ENCODE measurements around the gene ATP6V0A1.
"Not testable (repeated sequence)": the region's sequence is repeated elsewhere in the genome, so short reads cannot be mapped to it uniquely, and the experiment has no call there.

ATP6V0A1 gene

GRCh38 chr17:42475835-42476234, 17.2 kb downstream of the ATP6V0A1 start:
- no peak for DNase-seq (ENCODE audit: low read depth in 2 of 3, low spot score in 1 of 3)

DNA sequence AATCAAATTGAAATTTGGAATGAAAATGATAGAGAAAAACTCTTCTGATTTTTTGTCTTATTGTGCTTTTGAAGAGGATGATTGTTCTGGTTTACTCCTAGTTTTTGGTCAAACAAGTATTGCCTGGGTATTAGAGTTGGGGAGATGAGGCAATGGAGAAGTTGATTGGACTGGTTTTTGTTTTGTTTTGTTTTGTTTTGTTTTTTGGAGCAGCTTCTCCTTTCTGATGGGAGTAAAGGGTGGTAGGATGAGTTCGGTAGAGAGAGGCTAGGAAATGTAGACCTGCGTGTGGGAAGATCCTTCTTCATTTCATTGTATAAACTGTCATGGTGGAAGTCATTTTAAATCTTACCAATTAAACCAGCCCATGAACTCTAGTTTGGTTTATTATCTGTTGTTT, 17.7 kb downstream of the ATP6V0A1 start:
- DNase-seq (ENCODE audit: low read depth in 2 of 3, low spot score in 1 of 3) = no peak

DNA sequence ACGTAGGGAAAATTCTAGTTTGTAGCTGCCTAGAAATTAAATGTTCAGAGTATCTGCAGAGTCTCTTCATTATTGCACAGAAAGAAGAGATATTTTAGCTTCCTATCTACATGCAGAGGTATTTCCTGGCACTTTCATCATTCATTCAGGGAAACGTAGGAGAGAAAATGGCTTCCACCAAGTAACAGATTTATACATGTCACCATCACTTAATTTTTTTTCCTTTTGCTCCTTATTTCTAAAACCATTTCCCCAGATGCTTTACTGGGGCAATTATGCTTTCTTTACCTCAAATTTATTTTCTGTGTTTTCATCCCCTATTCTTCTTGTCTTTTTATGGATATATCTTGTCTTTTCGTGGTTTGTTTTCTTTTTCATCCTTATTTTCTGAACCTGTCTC, 18.5 kb downstream of the ATP6V0A1 start:
- no peak for DNase-seq (ENCODE audit: low read depth in 2 of 3, low spot score in 1 of 3)

DNA sequence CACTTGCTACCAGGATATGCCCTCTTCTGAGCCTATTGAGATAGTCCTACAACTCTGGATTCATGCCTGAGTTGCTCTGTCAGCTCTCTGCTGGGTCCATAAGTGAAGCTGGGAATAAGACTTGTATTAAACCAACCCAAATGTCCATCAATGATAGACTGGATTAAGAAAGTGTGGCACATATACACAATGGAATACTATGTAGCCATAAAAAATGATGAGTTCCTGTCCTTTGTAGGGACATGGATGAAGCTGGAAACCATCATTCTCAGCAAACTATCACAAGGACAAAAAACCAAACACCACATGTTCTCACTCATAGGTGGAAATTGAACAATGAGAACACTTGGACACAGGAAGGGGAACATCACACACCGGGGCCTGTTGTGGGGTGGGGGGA, 19.1 kb downstream of the ATP6V0A1 start:
- not testable (repeated sequence) for DNase-seq (ENCODE audit: low read depth in 2 of 3, low spot score in 1 of 3)

DNA sequence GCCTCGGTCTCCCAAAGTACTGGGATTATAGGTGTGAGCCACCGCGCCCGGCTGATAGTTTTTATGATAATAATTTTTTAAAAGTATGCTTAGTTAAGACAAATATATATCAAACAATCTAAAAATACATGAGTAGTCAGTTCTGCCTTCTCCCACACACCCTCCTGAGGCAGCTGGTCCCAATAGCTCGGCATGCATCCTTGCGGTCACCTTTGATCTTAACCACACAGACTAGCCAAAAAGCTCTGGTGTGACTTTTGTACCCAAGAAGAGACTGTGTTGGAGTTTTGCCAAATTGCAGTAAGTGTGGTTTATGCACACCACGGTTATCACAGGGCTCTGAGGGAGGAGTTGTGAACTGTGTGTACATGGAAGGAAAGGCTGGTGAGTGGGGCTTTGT, 25.6 kb downstream of the ATP6V0A1 start:
- peak; percentile 63 to 75 (median 69) for DNase-seq (ENCODE audit: low read depth in 2 of 3, low spot score in 1 of 3)

- no peak for DNase-seq (ENCODE audit: low read depth in 2 of 3, low spot score in 1 of 3)
Measured at GRCh38 chr17:42485680-42486079, 27.0 kb downstream of the ATP6V0A1 start.

DNA sequence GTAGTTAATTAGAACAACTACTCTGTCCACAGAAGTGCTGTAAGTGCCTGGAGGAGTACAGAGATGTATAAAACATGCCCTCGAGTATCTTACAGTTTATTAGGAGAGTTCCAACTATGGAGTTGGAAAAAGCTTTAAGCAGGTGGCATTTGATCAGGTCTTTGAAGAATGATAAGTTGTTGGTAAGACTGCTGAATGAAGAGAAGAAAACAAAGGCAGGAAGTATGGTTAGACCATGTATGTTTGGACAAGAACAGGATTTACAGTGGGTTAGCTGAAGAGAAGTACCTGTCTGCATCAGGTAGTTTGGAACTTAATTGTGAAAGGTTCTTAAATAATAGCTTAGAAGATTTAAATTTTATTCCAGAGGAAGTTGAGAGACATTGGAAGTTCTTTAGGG, 29.4 kb downstream of the ATP6V0A1 start:
- no peak for DNase-seq (ENCODE audit: low read depth in 2 of 3, low spot score in 1 of 3)

DNA sequence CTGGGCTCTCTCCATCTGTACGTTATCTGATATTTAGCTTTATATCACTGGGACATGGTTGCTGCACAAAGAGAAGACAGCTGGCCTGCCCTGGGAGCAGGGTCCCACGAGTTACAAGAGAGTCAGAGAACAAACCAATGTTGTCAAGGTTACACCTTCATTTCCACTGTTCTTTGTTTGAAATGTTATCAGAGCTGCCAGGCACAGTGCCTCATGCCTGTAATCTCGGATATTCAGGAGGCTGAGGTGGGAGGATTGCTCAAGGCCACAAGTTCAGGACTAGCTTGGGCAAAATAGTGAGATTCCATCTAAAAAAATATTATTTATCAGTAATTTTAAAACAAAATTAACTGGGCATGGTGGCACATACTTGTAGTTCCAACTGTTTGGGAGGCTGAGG, 34.6 kb downstream of the ATP6V0A1 start:
- DNase-seq (ENCODE audit: low read depth in 2 of 3, low spot score in 1 of 3) = no peak

DNA sequence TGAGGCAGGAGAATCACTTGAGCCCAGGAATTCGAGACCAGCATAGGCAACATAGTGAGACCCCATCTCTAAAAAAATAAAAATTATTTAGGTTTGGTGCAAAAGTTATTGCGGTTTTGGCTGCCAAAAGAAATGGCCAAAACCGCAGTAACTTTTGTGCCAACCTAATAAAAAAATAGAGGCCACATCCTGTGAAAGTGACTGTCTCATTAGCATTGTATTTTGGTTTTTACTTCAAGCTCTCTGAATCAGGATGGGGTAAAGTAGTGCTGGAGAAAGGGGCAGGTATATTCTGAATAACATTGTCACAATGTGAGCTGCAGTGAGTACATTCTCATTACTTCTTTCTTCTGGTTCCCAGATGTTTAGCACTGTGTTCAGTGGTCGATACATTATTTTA, 36.0 kb downstream of the ATP6V0A1 start:
- DNase-seq (ENCODE audit: low read depth in 2 of 3, low spot score in 1 of 3) = no peak

DNA sequence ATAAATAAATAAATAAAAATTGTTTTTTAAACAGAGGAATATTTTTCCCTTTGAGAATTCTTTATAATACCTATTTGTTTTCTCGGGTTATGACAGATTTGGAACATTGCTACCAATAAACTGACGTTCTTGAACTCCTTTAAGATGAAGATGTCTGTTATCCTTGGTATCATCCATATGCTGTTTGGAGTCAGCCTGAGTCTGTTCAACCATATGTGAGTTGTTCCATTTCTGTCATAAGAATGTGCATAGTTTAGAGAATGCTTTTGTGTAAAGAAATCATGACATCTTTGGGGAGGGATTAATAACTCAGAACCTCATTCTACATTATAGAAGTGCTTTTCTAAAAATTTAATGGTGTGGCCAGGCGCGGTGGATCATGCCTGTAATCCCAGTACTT, 40.1 kb downstream of the ATP6V0A1 start:
- no peak for DNase-seq (ENCODE audit: low read depth in 2 of 3, low spot score in 1 of 3)

DNA sequence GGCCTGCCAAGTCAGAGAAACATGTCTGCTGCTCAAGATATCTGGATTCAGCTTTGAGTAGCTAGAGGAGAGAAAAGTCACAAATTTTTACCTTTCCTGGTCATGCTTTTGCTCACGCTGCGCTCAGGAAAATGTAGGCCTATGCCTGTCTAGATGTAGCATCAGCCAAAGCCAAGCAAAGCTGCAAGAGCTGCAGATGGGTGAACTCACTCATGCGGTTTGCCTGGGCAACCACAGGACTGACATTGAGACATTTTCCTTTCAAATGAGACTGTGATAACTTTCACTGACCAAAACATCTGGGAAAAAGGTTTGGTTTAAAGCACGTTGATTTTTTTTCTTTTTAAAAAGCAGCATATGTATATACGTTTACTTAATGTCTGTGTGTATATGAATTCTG, 43.4 kb downstream of the ATP6V0A1 start:
- no peak for DNase-seq (ENCODE audit: low read depth in 2 of 3, low spot score in 1 of 3)

GRCh38 chr17:42502926-42503325, 44.2 kb downstream of the ATP6V0A1 start:
- DNase-seq (ENCODE audit: low read depth in 2 of 3, low spot score in 1 of 3) = no peak

- DNase-seq (ENCODE audit: low read depth in 2 of 3, low spot score in 1 of 3) = no peak
Measured at GRCh38 chr17:42507671-42508070, 49.0 kb downstream of the ATP6V0A1 start.

GRCh38 chr17:42508426-42509165, 49.9 kb downstream of the ATP6V0A1 start:
- no peak for DNase-seq (ENCODE audit: low read depth in 2 of 3, low spot score in 1 of 3)

GRCh38 chr17:42509409-42509808, 50.7 kb downstream of the ATP6V0A1 start:
- no peak for DNase-seq (ENCODE audit: low read depth in 2 of 3, low spot score in 1 of 3)

- no peak for DNase-seq (ENCODE audit: low read depth in 2 of 3, low spot score in 1 of 3)
Measured at GRCh38 chr17:42509841-42510240, 51.2 kb downstream of the ATP6V0A1 start.

- no peak for DNase-seq (ENCODE audit: low read depth in 2 of 3, low spot score in 1 of 3)
Measured at GRCh38 chr17:42512246-42512645, 53.6 kb downstream of the ATP6V0A1 start.

GRCh38 chr17:42512733-42513251, 54.1 kb downstream of the ATP6V0A1 start:
- DNase-seq (ENCODE audit: low read depth in 2 of 3, low spot score in 1 of 3) = no peak

- DNase-seq (ENCODE audit: low read depth in 2 of 3, low spot score in 1 of 3) = no peak
Measured at GRCh38 chr17:42513686-42514085, 55.0 kb downstream of the ATP6V0A1 start.

DNA sequence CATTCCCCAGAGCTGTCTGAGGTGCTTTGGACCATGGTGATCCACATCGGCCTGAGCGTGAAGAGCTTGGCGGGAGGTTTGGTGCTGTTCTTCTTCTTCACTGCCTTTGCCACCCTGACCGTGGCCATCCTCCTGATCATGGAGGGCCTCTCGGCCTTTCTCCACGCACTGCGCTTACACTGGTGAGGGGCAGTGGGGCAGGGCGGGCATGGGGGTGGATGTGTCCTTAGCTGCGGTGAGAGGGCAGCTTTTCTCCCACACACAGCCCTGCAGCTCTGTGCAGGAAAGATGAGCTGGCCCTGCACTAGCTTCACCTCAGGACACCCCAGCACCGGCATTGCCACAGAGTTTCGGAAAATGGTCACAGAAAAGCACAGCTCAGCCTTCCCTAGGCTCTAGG, 55.6 kb downstream of the ATP6V0A1 start:
- no peak for DNase-seq (ENCODE audit: low read depth in 2 of 3, low spot score in 1 of 3)

- no peak for DNase-seq (ENCODE audit: low read depth in 2 of 3, low spot score in 1 of 3)
Measured at GRCh38 chr17:42514867-42515266, 56.2 kb downstream of the ATP6V0A1 start.

DNA sequence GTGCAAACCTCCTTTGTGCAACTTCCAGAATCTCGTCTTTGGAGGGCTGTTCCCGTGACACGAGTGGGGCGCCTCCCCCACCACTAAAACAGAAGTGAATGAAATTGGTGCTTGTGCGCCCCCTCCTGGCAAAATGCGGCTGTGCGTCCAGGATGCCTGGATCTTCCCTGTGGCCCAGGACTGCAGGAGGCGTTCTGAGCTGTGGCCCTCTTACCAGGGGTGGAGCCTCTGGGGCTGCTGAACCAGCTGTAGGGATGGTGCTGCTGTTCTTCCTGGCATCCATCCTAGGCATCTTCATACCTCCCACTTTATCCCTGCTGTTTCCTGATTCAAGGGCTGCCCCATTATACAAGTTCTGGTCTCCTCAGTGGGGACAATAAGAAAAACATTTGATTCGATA, 58.8 kb downstream of the ATP6V0A1 start:
- DNase-seq (ENCODE audit: low read depth in 2 of 3, low spot score in 1 of 3) = peak; percentile 73 to 89 (median 76)
